ENCODE results near the gene SMARCAL1.
A peak's percentile ranks its signal among the peaks of the same experiment; 100 is the strongest.

Gene SMARCAL1

DNA sequence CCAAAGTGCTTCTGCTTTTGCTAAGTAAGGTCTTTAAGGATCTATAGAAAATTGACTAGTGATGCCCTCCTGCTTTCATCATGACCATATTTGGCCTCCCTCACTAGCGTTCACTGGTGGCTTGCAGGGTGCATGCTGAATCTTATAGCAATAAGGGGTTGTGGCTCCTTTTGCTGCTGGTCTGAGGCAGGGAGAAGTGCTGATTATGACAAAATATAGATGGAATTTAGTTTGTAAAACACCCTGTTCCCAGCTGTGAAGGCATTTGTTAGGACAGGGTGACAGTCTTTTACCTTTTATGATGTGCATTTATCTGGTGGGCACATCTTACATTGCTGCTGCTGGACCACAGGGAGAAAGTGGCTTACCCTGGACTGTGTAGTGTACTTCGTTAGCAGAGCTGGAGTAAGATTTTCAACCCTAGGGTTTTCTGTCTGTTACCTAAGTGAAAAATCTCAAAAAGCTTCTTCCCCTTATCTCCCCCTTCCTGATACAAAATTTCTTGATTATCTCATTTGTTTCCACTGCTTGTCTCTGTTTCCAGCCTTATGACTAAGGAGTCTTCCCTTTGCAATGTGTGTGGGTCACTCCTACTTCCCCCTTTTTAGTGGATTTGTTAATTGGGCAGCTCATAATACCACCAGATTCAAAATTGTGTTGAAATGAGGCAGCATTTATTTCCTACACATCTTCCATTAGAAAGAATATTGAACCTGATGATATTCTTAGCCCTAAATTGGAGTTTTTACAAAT, 65.2 kb downstream of the SMARCAL1 start:
- no peak for DNase-seq

DNA sequence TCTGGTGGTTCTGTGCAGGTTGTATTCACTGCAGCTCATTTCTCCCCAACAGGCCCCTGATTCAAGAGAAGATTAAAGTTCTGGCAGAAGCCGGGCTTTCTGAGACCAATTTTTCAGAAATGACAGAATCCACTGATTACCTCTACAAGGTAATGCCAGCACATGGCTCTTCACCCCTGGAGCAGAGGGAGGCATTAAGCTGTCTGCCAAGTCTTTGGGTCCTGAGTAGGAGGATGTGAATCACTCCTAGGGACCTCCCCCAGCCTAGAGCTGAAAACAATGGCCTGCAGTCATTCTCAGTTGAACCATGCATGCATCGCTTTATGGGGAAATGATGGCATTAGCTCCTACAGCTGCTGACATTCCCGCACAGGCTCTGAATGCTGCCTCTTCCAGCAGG, 65.9 kb downstream of the SMARCAL1 start:
- no peak for DNase-seq

DNA sequence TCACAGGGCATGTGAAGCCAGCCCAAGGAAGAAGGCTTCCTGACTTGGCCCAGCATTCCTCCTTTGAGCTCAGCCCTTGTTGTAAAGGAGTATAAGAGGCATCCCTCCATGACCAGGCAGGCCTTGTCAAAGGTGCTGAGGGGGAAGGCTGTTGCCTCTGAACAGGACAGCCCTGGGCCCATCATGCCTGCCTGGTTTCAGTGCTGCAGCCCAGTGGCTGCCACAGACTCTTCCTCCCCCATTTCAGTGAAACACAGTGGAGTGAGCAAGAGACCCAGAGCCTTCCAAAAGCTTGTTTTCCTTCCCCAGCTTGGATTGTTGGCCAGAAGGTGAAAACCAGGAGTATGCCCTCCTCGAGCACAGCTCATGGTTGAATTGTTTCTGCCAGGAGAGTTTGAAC, 66.5 kb downstream of the SMARCAL1 start:
- no peak for DNase-seq

DNA sequence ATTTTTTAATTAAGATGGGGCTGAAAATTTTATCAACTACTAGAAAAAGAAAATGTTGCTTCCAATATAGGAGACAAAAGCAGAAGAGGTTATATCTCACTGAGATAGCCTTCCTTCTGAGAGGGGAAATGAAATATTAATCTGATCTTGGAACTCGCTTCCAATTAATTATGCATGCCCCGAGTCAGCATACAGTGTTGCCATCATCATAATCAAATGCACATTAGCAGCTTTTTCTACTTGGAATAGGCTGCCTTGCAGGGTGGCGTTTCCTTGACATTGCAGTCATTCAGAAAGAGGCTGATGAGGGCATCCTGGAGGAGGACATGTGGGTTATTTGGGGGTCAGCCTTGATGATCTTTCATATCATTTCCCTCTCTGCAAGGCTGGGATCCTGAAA, 67.9 kb downstream of the SMARCAL1 start:
- DNase-seq: no peak

DNA sequence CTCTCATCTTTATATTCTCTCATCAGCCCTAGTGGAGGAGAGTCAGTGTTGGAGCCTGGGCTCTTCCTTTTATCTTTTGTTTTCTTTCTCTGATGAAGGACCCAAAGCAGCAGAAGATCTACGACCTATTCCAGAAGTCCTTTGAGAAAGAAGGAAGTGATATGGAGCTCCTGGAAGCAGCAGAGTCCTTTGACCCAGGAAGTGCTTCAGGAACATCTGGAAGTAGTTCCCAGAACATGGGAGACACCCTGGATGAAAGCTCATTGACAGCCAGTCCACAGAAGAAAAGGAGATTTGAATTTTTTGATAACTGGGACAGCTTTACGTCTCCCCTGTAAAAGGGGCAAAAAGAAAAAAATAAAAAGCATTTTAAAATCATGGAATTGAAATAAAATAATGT, 70.4 kb downstream of the SMARCAL1 start:
- no peak for DNase-seq

DNA sequence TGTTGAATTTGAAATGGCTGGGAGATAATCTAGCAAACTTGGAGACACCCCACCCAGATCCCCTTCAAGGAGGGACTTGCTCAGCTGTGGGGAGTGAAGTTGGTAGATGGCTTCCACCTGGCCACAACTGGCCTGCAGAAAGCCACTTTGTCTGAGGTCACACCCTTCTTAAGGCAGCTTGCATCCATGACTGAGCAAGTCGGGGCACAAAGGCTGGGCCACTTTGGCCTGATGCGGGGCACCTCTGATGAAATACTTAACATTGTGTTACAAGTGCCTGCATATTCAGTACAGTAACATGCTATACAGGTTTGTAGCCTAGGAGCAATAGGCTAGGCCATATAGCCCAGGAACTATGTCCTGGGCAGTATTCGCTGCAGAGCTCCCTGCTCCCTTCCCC, 73.0 kb downstream of the SMARCAL1 start:
- no peak for DNase-seq

DNA sequence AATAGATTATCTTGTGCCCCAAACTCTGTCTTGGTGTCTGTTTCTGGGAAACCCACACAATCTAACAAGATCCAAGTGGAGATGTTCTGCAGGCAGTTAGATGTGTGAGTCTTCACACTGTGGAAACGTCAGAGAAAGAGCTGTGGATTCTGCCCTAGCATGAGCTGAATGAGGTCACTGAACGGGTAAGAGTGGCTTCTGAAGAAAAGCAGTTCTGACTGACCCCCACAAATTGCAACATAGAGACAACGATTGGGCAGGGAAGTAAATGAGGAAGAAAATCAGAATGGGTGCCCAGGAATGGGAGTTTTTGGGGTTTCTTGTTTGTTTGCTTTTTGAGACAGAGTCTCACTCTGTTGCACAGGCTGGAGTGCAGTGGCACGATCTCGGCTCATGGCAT, 73.5 kb downstream of the SMARCAL1 start:
- DNase-seq: no peak

DNA sequence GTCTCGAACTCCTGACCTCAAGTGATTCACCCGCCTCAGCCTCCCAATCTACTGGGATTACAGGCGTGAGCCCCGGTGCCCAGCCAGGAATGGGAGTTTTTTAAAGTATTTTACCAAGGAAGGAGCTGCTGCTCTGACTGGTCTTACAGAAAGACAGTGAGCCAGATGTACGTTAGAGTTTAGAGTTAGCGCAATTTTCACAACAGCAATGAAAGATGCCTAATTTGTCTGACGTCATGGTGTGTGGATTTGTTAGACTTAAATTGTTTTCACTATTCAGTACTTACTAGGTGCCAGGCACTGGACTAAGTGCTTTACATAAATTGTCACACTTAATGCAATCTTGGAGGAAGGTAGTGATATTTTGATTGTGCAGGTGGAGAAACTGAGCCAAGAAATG, 74.0 kb downstream of the SMARCAL1 start:
- no peak for DNase-seq

DNA sequence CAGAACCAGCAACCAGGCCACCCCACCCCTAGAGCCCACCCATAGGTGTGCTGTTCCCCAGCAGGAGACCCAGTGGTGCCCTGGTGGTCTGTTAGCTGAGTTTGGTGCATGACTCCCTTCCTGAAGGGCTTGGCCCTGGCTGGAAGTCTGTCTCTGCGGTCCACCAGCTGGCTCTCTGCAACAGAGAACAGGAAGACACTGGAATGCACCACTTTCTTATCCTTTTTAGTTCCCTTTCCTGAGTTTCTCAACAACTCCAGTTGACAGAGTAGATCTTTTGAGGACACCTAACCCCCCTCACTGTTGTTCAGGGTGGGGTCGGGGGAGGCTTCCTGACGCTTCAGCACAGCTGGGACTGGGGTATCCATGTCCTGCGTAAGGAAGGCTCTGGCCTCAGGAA, 74.4 kb downstream of the SMARCAL1 start:
- DNase-seq: no peak

DNA sequence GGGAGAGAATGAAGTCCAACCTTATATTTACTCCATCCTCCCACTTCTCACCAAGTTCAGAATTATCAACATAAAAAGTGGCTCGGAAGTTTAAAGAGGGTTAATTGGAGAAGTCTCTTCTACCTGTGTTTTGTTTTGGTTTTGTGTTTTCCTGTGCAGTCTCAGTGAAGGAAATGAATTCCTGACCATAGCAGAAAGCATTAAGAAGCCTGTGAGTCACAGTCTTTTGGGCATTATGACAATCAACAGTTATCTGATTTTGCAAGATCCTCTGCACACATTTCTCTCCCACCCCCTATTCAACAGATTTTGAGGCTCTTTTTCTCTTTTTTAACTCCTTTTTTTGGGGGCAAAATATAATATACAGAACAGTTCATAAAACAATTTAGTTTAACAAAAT, 77.8 kb downstream of the SMARCAL1 start:
- DNase-seq: no peak

DNA sequence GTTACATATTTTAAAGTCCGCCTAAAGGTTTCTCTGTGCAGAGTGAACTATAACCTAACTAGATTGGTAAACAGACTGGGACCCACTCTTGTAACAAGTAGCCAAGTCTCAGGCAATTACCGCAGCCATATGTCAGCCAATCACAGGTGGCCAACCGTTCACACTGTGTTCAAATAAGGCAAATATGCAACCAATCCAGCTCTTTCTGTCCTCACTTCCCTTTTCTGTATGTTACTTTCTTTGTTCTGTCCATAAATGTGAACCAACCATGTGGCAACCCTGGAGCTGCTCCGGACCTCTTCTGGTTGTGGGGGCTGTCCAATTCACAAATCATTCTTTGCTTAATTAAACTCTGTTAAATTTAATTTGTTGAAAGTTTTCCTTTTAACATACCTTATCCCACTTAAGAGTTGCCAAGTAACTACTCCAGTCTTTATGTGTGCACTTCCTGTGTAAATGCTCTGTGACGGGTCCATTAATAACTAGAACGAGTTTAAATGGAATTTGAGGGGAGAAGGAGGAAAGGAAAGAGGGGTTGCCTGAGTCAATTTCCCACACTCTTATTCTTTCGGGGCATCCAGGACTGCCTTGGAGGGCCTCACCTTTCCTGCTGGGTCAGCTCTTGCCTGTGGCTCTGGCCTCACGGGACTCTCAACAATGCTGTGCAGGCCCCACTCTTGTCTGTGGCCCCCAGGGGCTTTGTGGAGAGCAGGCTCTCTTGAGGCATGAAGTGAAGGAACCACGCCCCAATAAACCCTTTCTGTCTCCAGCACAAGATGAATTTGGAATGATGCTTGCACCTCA, 79.7 kb downstream of the SMARCAL1 start:
- DNase-seq: peak; percentile 90

DNA sequence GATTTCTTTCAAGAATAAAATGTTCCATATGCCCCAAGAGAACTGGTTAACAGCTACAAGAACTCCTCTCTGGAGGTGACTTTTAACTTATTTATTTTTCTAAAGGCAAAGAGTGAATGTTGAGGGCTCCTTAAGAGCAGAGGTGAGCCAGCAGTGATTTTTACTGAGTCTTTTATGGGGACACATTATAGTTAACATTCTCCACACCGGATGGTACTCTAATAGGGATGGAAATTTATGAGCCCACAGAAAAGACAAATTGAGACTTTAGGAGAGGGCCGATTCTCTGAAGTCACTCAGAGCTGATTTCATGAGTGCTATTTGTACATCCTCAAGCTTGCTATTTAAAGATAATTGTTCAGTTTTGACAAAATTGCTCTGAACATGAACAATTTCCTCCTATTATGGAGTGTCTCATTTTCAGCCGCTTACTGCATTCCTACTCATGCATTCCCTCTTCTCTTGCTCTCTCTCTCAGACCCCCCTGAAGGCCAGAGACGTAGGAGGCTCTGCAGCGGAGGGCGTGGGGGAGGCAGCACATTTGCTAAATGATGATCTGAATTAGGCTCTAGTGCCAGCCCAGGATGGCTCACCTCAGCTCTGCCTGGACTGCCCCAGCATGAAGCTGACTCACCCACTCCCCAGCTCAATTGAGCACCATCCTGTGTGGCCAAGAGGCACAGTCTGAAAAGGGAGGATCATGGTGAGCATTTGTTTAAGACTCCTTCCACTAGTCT, 80.5 kb downstream of the SMARCAL1 start:
- peak; percentile 33 for DNase-seq

DNA sequence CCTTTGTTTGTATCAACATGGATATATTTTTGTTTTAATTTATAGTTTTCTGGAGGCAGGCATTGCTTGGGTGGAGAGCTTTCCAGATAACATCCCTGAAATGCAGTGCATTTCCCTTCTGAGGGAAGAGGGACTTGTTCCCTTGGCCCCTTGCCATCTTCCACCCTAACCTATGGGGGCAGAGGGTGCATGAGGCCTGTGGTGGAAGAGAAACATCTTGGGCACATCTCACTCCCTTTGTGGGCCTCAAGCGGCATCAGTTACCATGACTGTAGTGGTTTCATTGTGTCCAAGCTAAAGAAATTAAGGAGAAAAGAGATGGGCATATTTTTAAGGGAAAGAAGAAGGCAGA, 81.0 kb downstream of the SMARCAL1 start:
- peak; percentile 30 for DNase-seq

DNA sequence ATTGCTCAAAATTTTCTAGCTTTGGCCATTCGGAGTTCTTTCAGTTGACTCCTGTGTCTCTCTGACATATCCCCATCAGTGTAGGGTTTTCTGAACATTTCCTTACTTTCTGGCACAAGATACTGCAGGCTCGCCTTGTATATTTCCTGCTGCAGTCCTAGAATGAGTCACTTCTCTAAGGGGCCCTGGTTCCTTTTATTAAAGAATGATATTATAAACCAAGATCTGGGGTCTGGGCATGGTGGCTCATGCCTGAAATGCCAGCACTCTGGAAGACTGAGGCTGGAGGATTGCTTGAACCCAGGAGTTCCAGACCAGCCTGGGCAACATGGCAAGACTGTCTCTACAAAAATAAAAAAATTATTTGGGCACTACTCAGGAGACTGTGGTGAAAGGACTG, 83.4 kb downstream of the SMARCAL1 start:
- no peak for DNase-seq

DNA sequence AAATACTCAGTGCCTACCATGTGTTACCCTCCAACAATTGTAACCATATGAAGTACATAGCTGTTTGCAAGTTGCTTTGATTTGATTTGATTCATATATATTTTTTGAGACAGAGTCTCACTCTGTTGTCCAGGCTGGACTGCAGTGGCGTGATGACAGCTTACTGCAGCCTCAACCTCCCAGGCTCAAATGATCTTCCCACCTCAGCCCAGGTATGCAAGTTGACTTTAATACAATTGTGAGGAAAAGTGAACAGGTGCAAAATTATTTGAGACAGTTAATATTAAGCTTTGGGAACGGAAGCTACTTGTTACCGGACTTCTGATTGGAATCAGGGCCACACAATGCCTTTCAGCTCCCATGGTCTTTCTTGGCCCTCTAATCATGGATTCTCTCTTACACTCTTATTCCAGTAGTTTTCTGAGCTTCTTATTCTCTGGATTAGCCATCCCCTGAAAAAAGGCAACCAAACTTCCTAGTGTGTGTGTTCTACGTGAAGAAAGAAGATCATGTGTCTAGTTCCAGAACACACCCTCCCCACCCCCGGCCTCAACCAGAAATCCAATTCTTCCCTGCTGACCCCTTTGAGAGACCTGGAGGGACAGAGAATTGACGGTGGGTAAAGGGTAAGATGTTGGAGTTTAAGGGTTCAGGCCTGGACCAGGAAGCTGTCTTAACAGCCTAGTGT, 85.2 kb downstream of the SMARCAL1 start:
- no peak for DNase-seq

DNA sequence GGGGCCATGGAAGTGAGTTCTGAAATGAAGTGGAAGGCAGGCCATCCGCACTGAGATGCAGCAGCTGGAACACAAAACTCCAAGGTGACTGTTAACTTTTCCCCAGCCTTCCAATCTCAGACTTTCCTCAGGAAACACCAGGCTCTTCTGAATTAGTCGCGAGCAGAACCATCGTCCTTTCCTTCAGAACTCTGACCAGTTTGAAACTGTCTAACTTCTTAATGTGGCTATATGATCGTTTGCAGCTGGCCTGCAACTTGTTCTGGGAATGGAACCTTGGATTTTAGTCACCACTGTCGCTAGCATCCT, 85.7 kb downstream of the SMARCAL1 start:
- no peak for DNase-seq

DNA sequence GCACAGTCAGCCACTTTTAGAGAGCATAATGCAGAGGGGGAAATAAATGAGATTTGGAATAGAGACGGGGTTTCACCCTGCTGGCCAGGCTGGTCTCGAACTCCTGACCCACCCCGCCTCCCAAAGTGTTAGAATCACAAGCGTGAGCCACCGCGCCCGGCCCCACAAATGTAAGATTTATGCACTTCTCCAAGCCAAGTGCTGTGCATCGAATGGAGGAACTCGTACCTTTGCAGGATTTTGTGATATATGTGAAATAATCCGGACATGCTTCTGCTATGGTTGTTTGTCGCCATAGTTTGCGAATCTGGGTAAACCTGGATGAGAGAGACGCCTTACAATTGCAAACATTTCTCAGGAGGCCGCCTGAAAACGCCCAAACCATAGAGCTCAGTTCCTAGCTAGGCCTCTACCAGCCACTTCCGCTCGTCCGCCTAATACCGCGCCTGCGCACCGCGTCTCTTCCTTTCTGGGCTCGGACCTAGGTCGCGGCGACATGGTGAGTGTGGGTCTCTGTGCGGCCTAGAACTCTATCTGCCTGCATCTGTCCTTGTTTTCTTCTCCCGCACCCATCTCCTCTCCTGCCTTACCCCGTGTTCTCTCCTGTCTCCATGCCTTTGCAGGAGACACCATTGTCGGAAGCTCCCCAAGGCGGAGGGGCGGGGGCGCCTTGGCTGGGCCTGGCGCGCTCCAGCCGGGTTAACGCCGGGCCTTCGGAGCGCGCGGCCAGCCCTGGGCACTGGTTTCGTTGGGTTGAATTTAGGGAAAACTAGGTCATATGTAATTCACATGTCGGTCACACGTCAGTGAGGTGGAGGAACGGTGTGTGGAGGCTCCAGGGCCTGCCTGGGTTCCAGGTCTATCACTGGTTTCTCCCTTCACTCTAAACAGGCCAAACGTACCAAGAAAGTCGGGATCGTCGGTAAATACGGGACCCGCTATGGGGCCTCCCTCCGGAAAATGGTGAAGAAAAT, 86.4 kb downstream of the SMARCAL1 start, which contains the start of gene RPL37A:
TSS of gene RPL37A (plus strand) at position 466 of the 974 bp plus-strand sequence. CDS start at position 497, 31 bp downstream.
- DNase-seq: peak; percentile 91

DNA sequence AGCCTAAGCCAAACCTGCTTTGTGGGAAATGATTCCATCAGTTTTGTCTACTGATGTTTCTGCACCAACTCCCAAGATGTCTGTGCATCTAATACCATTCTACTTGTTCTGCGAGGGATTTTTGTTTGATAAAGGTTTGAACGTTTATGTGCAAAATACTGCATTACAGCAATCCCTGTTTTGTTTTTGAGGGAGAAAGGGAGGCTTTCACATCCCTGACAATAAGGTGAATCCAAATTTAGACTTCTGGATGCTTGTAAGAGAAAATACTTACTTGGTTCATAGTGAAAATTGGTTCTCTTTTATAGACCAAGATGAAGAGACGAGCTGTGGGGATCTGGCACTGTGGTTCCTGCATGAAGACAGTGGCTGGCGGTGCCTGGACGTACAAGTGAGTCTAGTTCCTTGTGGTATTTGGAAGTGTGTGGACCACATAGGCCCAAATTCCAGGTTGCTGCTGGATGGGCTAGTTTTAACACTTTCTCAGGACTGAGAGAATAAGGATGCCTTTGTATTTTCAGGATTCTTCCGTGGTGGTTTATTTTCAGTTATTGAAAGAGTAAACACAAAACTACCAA, 87.4 kb downstream of the SMARCAL1 start:
- DNase-seq: no peak

DNA sequence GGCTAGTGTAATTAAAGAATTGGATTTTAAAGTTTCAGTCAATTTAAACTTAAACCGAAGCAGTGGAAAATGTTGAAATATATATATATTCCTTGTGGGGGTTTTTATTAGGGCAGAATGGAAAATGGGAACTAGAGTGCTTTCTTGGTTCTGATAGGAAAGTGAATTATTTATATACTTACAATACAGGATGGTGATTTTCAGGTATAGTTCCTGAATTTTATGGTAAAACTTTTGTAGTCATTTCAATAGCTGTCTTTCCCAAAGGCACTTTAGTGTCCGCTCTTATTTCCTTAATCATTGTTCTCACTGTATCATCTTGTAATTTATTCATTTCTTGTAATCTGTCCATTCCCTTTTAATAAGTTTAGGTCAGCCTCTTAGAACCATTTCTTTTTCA, 88.3 kb downstream of the SMARCAL1 start:
- DNase-seq: no peak

DNA sequence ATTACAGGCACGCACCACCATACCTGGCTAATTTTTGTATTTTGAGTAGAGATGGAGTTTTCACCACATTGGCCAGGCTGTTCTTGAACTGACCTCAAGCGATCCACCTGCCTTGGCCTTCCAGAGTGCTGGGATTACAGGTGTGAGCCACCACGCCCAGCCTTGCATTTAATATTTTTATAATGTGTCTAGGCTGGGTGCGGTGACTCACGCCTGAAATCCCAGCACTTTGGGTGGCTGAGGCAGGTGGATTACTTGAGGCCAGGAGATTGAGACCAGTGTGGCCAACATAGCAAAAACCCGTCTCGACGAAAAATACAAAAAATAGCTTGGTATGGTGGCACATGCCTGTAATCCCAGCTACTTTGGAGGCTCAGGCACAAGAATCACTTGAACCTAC, 89.6 kb downstream of the SMARCAL1 start:
- no peak for DNase-seq

DNA sequence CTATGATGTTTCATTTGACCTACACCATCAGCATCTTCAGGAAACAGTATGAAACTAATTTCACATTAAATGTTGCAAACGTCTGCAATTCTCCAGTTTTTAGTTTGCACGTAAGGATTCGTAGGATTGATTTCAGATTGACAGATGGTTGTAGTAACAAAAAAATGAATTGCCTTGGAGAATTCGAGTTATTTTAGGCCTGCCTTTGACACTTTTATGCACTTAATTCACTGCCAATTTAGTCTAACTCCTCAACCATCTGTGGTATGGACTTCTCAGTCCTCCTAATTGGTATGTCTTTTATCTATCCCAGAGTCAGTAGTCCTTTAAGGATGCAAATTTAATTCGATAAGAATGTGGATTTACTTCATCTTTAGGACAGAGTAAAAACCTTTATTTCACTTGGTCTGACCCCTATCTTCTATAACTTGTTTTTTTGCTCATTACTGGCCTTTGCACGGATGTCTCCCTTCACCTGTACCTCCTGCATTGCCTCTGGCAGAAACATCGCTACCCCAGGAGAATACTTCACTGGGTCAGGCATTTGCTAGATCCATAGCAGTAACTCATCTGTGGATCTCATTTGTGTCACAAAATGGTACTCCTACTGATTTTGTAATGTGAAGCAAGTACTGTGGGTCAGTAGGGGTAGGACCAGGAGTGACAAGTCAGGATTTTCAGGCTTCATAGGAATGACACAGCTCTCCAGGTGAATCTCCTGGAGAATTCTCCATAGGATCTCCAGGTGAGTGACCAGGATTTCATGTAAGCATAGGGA, 90.3 kb downstream of the SMARCAL1 start:
- no peak for DNase-seq
